ENCODE data around the gene C2orf92.

Gene C2orf92

DNA sequence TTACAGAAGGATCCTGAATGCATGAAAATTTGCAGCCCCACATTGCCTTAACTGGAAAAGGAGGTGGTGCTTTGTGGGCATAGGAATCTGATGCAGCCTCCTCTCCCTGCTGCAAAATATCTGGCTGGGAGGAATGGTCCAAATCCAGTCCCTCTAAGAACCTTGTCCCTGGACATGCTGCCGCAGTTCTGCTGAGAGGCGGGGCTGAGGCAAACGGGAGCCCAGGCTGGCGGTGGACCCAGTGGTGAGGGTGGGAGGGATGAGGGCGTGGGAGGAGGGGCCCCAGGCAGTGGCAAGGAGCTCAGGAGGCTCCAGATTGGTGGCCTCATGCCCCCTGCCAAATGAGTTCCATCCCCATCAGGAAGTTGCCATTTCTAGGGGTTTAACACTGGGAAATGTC lies 80.1 kb downstream of the C2orf92 start:
- DNase-seq: no peak

DNA sequence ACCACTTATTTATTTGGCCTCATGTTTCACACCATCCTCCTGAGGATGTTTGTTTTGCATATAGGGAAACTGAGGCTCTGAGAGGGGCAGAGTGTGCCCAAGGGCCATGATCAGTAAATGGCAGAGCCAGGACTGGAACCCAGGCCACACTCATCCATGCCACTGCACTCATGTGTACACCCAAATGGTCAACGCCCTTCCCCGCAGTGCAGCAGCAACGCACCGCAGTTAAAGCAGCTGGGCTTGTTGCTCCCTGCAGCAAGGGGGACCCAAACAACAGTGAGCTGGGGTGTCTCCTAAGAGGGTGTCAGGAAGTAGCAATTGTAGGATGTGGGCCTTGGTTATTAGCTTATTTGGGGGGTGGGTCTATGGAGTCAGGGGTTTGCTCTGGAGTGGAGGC lies 80.5 kb downstream of the C2orf92 start:
- no peak for DNase-seq

DNA sequence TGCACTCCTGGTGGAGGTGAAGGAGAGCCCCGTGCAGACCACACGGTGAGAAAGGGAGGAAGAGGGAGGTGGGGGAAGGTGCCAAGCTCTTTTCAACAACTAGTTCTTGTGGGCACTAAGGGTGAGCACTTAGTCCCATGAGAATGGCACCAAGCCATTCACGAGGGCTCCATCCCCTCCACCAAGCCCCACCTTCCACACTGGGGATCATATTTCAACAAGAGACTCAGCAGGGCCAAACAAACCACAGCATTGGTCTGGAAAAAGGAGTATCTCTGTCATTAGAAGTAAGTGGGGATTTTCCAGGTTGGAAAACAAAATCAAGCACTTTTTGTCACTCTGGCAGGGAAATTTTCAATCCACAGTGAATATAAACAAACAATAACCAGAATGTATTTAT lies 82.2 kb downstream of the C2orf92 start:
- no peak for DNase-seq

Data from activated naive CD4-positive, alpha-beta T cell treated with Interleukin-2 at 50 U/mL for 16 hours (primary cell).